Suprapubic skin (tissue), 3 donors: ENCODE measurements around the gene NRGN.

ENCODE experiments used
- POLR2AphosphoS5 ChIP-seq, 3 donors: sonication (generic); formaldehyde crosslinking; IDR thresholded peaks; one replicate each; pipeline ENCODE4 v1.6.1; 2017; ENCODE audit warnings: antibody characterized with exemption in 3 of 3
- TF ChIP-seq, protein P1 (sequence below), 2 donors: fragments of 200-600 bp in 1 of 2; fragments of 450-650 bp in 1 of 2; sonication (generic) in 1 of 2; IDR thresholded peaks; one replicate each; pipeline ENCODE4 v1.5.1; 2016 to 2019; ENCODE audit warnings: antibody characterized with exemption in 2 of 2, mild to moderate bottlenecking in 1 of 2, moderate library complexity in 1 of 2

DNA sequence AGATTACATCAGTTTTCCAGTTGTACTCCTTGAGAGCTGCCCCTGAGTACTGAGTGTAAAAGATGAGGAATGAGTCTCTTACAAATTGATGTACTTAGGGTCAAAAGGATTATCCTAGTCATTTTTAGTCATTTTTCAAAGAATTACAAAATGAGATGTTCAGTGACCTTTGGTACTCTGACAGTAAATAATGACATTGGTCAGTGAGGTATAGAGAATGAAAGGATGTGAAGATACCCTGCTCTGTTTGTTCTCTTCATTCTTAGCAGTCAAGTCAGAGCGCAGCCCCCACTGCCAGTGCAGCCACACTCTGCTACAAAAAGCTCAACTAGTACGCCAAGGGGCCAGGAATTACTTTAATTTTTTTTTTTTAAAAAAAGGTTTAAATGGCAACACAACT is 26.4 kb downstream of the NRGN start:
- TF ChIP-seq POLR2AphosphoS5 (IDR thresholded peaks at IDR 0.05), result no peak
- TF ChIP-seq, protein P1, sequence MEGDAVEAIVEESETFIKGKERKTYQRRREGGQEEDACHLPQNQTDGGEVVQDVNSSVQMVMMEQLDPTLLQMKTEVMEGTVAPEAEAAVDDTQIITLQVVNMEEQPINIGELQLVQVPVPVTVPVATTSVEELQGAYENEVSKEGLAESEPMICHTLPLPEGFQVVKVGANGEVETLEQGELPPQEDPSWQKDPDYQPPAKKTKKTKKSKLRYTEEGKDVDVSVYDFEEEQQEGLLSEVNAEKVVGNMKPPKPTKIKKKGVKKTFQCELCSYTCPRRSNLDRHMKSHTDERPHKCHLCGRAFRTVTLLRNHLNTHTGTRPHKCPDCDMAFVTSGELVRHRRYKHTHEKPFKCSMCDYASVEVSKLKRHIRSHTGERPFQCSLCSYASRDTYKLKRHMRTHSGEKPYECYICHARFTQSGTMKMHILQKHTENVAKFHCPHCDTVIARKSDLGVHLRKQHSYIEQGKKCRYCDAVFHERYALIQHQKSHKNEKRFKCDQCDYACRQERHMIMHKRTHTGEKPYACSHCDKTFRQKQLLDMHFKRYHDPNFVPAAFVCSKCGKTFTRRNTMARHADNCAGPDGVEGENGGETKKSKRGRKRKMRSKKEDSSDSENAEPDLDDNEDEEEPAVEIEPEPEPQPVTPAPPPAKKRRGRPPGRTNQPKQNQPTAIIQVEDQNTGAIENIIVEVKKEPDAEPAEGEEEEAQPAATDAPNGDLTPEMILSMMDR (IDR thresholded peaks at IDR 0.05), result no peak
